A549 (cell line): Measurements from ENCODE around the gene SERTAD4. TPM values are rescaled to one million over a fixed set of nuclear protein-coding genes. Genes with fewer than 3 reads are reported as not detected.

Experiments
- ATAC-seq, 2 experiments: fragments of 200-7000 bp in 1 of 2; fragments of >200 bp in 1 of 2; cut with Nextera tagmentation in 1 of 2; cut with Tn5 transposase in 1 of 2; 3 replicates each; pipeline versions ENCODE4 v1.8.0 to v1.9.1; 2018 to 2020; ENCODE audit warnings: mild to moderate bottlenecking in 1 of 2, moderate library complexity in 1 of 2
- CTCF ChIA-PET: fragments of 300-600 bp; sonication (Branson Sonifier 250); formaldehyde crosslinking; extraction: SDS; loops from one replicate; lab custom pipeline; 2021; ENCODE audit warnings: antibody characterized with exemption, inconsistent platforms; lab: Yijun Ruan, JAX
- POLR2A ChIA-PET: fragments of 350-600 bp; formaldehyde crosslinking; extraction: SDS; loops from one replicate; lab custom pipeline; 2021; ENCODE audit warnings: antibody characterized with exemption, inconsistent platforms; lab: Yijun Ruan, JAX
- DNase-seq, 2 experiments: peaks; one replicate each; pipeline versions ENCODE4 v3.0.0 to v3.0.0-alpha.2; 2011 to 2016; ENCODE audit warnings: low read depth in 1 of 2, low spot score in 1 of 2
- FAIRE-seq: peaks from 2 replicates; lab custom pipeline; 2011; peaks lifted over from hg19 to GRCh38; lab: Jason Lieb, UNC
- H3K27ac ChIP-seq, 2 experiments: fragments of >200 bp; sonication (Bioruptor Twin); formaldehyde crosslinking; 3 replicates each; pipeline ENCODE4 v1.5.1; 2016 to 2017
- H3K4me1 ChIP-seq: fragments of >200 bp; sonication (Bioruptor Twin); formaldehyde crosslinking; 3 replicates; pipeline ENCODE4 v1.6.1; 2016
- H3K4me2 ChIP-seq: fragments of >200 bp; sonication (Bioruptor Twin); formaldehyde crosslinking; 3 replicates; pipeline ENCODE4 v1.6.1; 2016
- H3K4me3 ChIP-seq: fragments of >200 bp; sonication (Bioruptor Twin); formaldehyde crosslinking; 3 replicates; pipeline ENCODE4 v1.5.1; 2016
- H3K9me3 ChIP-seq: fragments of >200 bp; sonication (Bioruptor Twin); formaldehyde crosslinking; 3 replicates; pipeline ENCODE4 v1.6.1; 2016
- BCL3 ChIP-seq: fragments of >200 bp; sonication (Bioruptor Twin); formaldehyde crosslinking; IDR thresholded peaks from 3 replicates; pipeline ENCODE4 v1.6.1; 2016
- CBX8 ChIP-seq: fragments of 200-600 bp; sonication (generic); IDR thresholded peaks from 2 replicates; pipeline ENCODE4 v1.6.1; 2016
- CTCF ChIP-seq: fragments of >200 bp; sonication (Bioruptor Twin); formaldehyde crosslinking; IDR thresholded peaks from 3 replicates; pipeline ENCODE4 v1.5.1; 2016
- E2F6 ChIP-seq: IDR thresholded peaks from 2 replicates; pipeline ENCODE4 v1.6.1; 2012; ENCODE audit warnings: low read depth, borderline replicate concordance
- EHMT2 ChIP-seq: fragments of 200-600 bp; sonication (generic); IDR thresholded peaks from 2 replicates; pipeline ENCODE4 v1.6.1; 2016; ENCODE audit warnings: antibody characterized with exemption, low read depth, mild to moderate bottlenecking, moderate library complexity
- ELK1 ChIP-seq: fragments of 150-350 bp; IDR thresholded peaks from 2 replicates; pipeline ENCODE4 v1.6.1; 2014; ENCODE audit warnings: low read depth, mild to moderate bottlenecking, low read length
- FOSB ChIP-seq: fragments of 250-450 bp; sonication (Bioruptor Pico); IDR thresholded peaks from 2 replicates; pipeline ENCODE4 v1.5.0; 2020; ENCODE audit warnings: mild to moderate bottlenecking, moderate library complexity
- GATA3 ChIP-seq: IDR thresholded peaks from 2 replicates; pipeline ENCODE4 v1.6.1; 2012; ENCODE audit warnings: borderline replicate concordance
- HDAC2 ChIP-seq: fragments of 200-600 bp; sonication (generic); IDR thresholded peaks from 2 replicates; pipeline ENCODE4 v1.6.1; 2016
- JUN ChIP-seq, 2 experiments: fragments of >200 bp; sonication (Bioruptor Twin); formaldehyde crosslinking; IDR thresholded peaks; 2 replicates in 1 of 2; 3 replicates in 1 of 2; pipeline ENCODE4 v1.6.1; 2016 to 2017
- MAX ChIP-seq: IDR thresholded peaks from 2 replicates; pipeline ENCODE4 v1.6.1; 2012
- MAZ ChIP-seq: fragments of 150-350 bp; IDR thresholded peaks from 2 replicates; pipeline ENCODE4 v1.6.1; 2014; ENCODE audit warnings: antibody characterized with exemption, low read depth, low read length, borderline replicate concordance
- NFE2L2 ChIP-seq: fragments of 150-350 bp; conservative IDR thresholded peaks from 2 replicates; pipeline ENCODE4 v1.6.1; 2014; ENCODE audit warnings: low read length
- NR3C1 ChIP-seq: fragments of >200 bp; sonication (Bioruptor Twin); formaldehyde crosslinking; IDR thresholded peaks from 3 replicates; pipeline ENCODE4 v1.6.1; 2017
- POLR2A ChIP-seq: IDR thresholded peaks from 2 replicates; pipeline ENCODE4 v1.6.1; 2012; ENCODE audit warnings: mild to moderate bottlenecking, low read length
- POLR2AphosphoS2 ChIP-seq: conservative IDR thresholded peaks from 2 replicates; pipeline ENCODE4 v1.6.1; 2012; ENCODE audit warnings: low read length, improper control_type of control experiment, inconsistent platforms
- RAD21 ChIP-seq, 2 experiments: fragments of >200 bp in 1 of 2; sonication (Bioruptor Twin) in 1 of 2; formaldehyde crosslinking in 1 of 2; IDR thresholded peaks in 1 of 2; conservative IDR thresholded peaks in 1 of 2; 2 replicates in 1 of 2; 3 replicates in 1 of 2; pipeline ENCODE4 v1.6.1; 2012 to 2018; ENCODE audit warnings: inconsistent platforms in 1 of 2
- RFX5 ChIP-seq: fragments of 450-650 bp; IDR thresholded peaks from 2 replicates; pipeline ENCODE4 v1.7.1; 2014; ENCODE audit warnings: antibody characterized with exemption, mild to moderate bottlenecking, moderate library complexity
- RNF2 ChIP-seq: fragments of 200-600 bp; sonication (generic); IDR thresholded peaks from 2 replicates; pipeline ENCODE4 v1.6.1; 2016; ENCODE audit warnings: low read depth, mild to moderate bottlenecking, antibody characterized with exemption, moderate library complexity, borderline replicate concordance
- TP53 ChIP-seq: fragments of 250-450 bp; sonication (Bioruptor Pico); IDR thresholded peaks from 2 replicates; pipeline ENCODE4 v1.5.0; 2021; ENCODE audit warnings: mild to moderate bottlenecking, moderate library complexity
- USF2 ChIP-seq: fragments of 450-650 bp; IDR thresholded peaks from 2 replicates; pipeline ENCODE4 v1.6.1; 2014; ENCODE audit warnings: antibody characterized with exemption
- ZC3H11A ChIP-seq: fragments of 450-650 bp; IDR thresholded peaks from 2 replicates; pipeline ENCODE4 v1.6.1; 2014; ENCODE audit warnings: antibody characterized with exemption, mild to moderate bottlenecking
- ZNF302 ChIP-seq: fragments of 250-450 bp; sonication (Bioruptor Pico); IDR thresholded peaks from 2 replicates; pipeline ENCODE4 v1.9.0; 2021; ENCODE audit warnings: inconsistent platforms, mild to moderate bottlenecking, moderate library complexity
- ZSCAN20 ChIP-seq: fragments of 250-450 bp; sonication (Bioruptor Pico); IDR thresholded peaks from 2 replicates; pipeline ENCODE4 v1.8.0; 2022; ENCODE audit warnings: mild to moderate bottlenecking, moderate library complexity
- WGBS: methylation state at CpG from one replicate; pipeline ENCODE4 v1.1.6; 2017; ENCODE audit errors: missing lambda C conversion rate; 5-methylcytosine and 5-hydroxymethylcytosine counted together
- polyA plus RNA-seq, 4 experiments: library from polyadenylated mRNA; depleted of rRNA in 3 of 4; stranded (reverse); fragments of >200 nt; fragmentation: RNase III in 1 of 4; extraction: RNeasy Plus Mini Kit Qiagen cat#74134 plus additional on column Dnase treatment in 1 of 4; gene quantifications; 2 replicates in 3 of 4; 3 replicates in 1 of 4; pipeline ENCODE4 v1.2.3, GENCODE V29; 2011 to 2017

SERTAD4 gene
- polyA plus RNA-seq, 2 of the 4 experiments (the other 2 are of a cell fraction): 0.62 to 0.71 TPM

GRCh38 chr1:210207597-210208450 is 24.8 kb upstream of the SERTAD4 start:
- whole genome bisulfite sequencing: 55% methylated on average over 2 of the region's 2 CpGs
- CTCF ChIA-PET: no interaction called here
- Histone ChIP-seq H3K9me3 (no peaks in the 10 kb centered on the region), H3K27ac (no peak overlapping the region), H3K4me1 (no peaks in the 10 kb centered on the region), H3K4me3 (no peak overlapping the region), H3K4me2 (no peak overlapping the region)
- POLR2A ChIA-PET: no interaction called here
- no peak for TF ChIP-seq EHMT2
- no peak for TF ChIP-seq NFE2L2
- TF ChIP-seq ZNF302 (CRISPR knock-in tag): no peak
- TF ChIP-seq ZC3H11A: no peak
- TF ChIP-seq FOSB (CRISPR knock-in tag): no peak
- no peak for TF ChIP-seq TP53 (CRISPR knock-in tag)
- no peak for TF ChIP-seq CBX8
- TF ChIP-seq POLR2AphosphoS2: no peak
- no peak for TF ChIP-seq RFX5
- no peak for TF ChIP-seq GATA3
- TF ChIP-seq RAD21 (conservative IDR thresholded peaks at IDR 0.05 in 1 of 2, IDR thresholded peaks at IDR 0.05 in 1 of 2): no peak
- no peak for TF ChIP-seq ZSCAN20 (CRISPR knock-in tag)
- no peak for TF ChIP-seq HDAC2
- FAIRE-seq (no peak), ATAC-seq (no peak), DNase-seq (no peak)

GRCh38 chr1:210213335-210213734 is 19.3 kb upstream of the SERTAD4 start:
- no peaks in the 10 kb centered on the region for H3K4me1 ChIP-seq
- DNase-seq (no peak), ATAC-seq (no peak)
- 67% methylated on average over 8 of the region's 8 CpGs for WGBS
- no peak overlapping the region for H3K4me3 ChIP-seq
- POLR2A ChIA-PET: no interaction called here
- TF ChIP-seq BCL3: no peak
- no peak for TF ChIP-seq MAX
- TF ChIP-seq POLR2A: no peak
- TF ChIP-seq NR3C1: no peak
- no peak for TF ChIP-seq JUN (IDR thresholded peaks at IDR 0.05)
- no peak for TF ChIP-seq ELK1
- no peak for TF ChIP-seq FOSB (CRISPR knock-in tag)
- no peak for TF ChIP-seq E2F6
- no peak for TF ChIP-seq MAZ
- TF ChIP-seq HDAC2: no peak
- TF ChIP-seq CTCF: no peak
- no peak for TF ChIP-seq RNF2
- TF ChIP-seq USF2: no peak
- TF ChIP-seq ZSCAN20 (CRISPR knock-in tag): no peak
- TF ChIP-seq, all 56 proteins: peak for 0
- Histone ChIP-seq H3K9me3 (no peaks in the 10 kb centered on the region), H3K4me2 (no peak overlapping the region), H3K27ac (no peak overlapping the region)
- CTCF ChIA-PET: interaction anchor here (0.9 to 1.8 kb wide), 2 partner anchors 9 to 11 kb away, joined by 3 to 4 read pairs; no protein-coding TSS in a partner anchor
- FAIRE-seq: no peak
